Panc1 (cell line): ENCODE measurements around the gene PHF20.

Experiments used
- POLR2AphosphoS5 ChIP-seq: IDR thresholded peaks from 2 replicates; pipeline ENCODE4 v1.6.1; 2012; ENCODE audit warnings: mild to moderate bottlenecking, low read depth, low read length, moderate library complexity
- SIN3A ChIP-seq: IDR thresholded peaks from 2 replicates; pipeline ENCODE4 v1.6.1; 2012; ENCODE audit warnings: low read depth, mild to moderate bottlenecking, low read length, moderate library complexity, borderline replicate concordance; ENCODE audit not compliant: insufficient read depth
- TCF7L2 ChIP-seq: IDR thresholded peaks from 2 replicates; pipeline ENCODE4 v1.6.1; 2011; ENCODE audit warnings: mild to moderate bottlenecking, low read depth, low read length, inconsistent platforms
- TF ChIP-seq, protein P1 (sequence below): fragments of 450-650 bp; IDR thresholded peaks from 2 replicates; pipeline ENCODE4 v1.5.1; 2017; ENCODE audit warnings: mild to moderate bottlenecking
- TF ChIP-seq, protein P2 (sequence below), 2 experiments: IDR thresholded peaks; 2 replicates each; pipeline ENCODE4 v1.6.1; 2011 to 2012; ENCODE audit warnings: low read depth in 2 of 2, control low read depth in 1 of 2, low read length in 1 of 2, mild to moderate bottlenecking in 1 of 2, moderate library complexity in 1 of 2; ENCODE audit not compliant: insufficient read depth in 1 of 2

DNA sequence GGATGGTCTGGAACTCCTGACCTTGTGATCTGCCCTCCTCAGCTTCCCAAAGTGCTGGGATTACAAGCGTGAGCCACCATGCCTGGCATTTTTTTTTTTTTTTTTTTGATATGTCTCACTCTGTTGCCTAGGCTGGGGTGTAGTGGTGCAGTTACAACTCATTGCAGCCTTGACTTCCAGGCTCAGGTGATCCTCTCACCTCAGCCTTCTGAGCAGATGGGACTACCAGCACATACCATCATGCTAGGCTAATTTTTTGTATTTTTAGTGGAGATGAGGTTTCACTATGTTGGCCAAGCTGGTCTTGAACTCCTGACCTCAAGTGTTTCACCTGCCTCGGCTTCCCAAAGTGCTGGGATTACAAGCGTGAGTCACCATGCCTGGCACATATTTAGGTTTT is 34.3 kb downstream of the PHF20 start:
- TF ChIP-seq POLR2AphosphoS5 (no peak), SIN3A (no peak), TCF7L2 (no peak)
- TF ChIP-seq, protein P1, sequence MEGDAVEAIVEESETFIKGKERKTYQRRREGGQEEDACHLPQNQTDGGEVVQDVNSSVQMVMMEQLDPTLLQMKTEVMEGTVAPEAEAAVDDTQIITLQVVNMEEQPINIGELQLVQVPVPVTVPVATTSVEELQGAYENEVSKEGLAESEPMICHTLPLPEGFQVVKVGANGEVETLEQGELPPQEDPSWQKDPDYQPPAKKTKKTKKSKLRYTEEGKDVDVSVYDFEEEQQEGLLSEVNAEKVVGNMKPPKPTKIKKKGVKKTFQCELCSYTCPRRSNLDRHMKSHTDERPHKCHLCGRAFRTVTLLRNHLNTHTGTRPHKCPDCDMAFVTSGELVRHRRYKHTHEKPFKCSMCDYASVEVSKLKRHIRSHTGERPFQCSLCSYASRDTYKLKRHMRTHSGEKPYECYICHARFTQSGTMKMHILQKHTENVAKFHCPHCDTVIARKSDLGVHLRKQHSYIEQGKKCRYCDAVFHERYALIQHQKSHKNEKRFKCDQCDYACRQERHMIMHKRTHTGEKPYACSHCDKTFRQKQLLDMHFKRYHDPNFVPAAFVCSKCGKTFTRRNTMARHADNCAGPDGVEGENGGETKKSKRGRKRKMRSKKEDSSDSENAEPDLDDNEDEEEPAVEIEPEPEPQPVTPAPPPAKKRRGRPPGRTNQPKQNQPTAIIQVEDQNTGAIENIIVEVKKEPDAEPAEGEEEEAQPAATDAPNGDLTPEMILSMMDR = no peak
- TF ChIP-seq, protein P2, sequence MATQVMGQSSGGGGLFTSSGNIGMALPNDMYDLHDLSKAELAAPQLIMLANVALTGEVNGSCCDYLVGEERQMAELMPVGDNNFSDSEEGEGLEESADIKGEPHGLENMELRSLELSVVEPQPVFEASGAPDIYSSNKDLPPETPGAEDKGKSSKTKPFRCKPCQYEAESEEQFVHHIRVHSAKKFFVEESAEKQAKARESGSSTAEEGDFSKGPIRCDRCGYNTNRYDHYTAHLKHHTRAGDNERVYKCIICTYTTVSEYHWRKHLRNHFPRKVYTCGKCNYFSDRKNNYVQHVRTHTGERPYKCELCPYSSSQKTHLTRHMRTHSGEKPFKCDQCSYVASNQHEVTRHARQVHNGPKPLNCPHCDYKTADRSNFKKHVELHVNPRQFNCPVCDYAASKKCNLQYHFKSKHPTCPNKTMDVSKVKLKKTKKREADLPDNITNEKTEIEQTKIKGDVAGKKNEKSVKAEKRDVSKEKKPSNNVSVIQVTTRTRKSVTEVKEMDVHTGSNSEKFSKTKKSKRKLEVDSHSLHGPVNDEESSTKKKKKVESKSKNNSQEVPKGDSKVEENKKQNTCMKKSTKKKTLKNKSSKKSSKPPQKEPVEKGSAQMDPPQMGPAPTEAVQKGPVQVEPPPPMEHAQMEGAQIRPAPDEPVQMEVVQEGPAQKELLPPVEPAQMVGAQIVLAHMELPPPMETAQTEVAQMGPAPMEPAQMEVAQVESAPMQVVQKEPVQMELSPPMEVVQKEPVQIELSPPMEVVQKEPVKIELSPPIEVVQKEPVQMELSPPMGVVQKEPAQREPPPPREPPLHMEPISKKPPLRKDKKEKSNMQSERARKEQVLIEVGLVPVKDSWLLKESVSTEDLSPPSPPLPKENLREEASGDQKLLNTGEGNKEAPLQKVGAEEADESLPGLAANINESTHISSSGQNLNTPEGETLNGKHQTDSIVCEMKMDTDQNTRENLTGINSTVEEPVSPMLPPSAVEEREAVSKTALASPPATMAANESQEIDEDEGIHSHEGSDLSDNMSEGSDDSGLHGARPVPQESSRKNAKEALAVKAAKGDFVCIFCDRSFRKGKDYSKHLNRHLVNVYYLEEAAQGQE (IDR thresholded peaks at IDR 0.05; ENCODE audit: insufficient read depth in 1 of 2, low read depth in 2 of 2, low read length in 1 of 2) = no peak
